K562 (cell line): ENCODE results near the gene SRMS. TPM values are rescaled to one million over a fixed set of nuclear protein-coding genes. Genes with fewer than 3 reads are reported as not detected.
A peak's percentile ranks its signal among the peaks of the same experiment; 100 is the strongest.

ENCODE experiments used
- ATAC-seq: fragments of 200-7000 bp; cut with Tn5 transposase; 3 replicates; pipeline ENCODE4 v1.9.1; 2020; ENCODE audit warnings: moderate library complexity
- BruUV-seq: library from RNA; stranded (reverse); fragments of 400-500 nt; replicated peaks from 2 replicates; lab custom pipeline; 2021; lab: Mats Ljungman, UMichigan
- CTCF ChIA-PET: fragments of 300-600 bp; formaldehyde crosslinking; extraction: SDS; loops from one replicate; lab custom pipeline; 2021; ENCODE audit warnings: low intra/inter-chr PET ratio; lab: Yijun Ruan, JAX
- POLR2A ChIA-PET: fragments of 300-600, 350-650 bp; sonication (Branson Sonifier 250); formaldehyde crosslinking; extraction: SDS; loops from one replicate; lab custom pipeline; 2021; ENCODE audit warnings: antibody characterized with exemption, inconsistent platforms; lab: Yijun Ruan, JAX
- DNase-seq, 4 experiments: peaks; one replicate each; pipeline versions ENCODE4 v3.0.0 to v3.0.0-alpha.2; 2011 to 2018; ENCODE audit warnings: low spot score in 3 of 4, mixed read lengths in 3 of 4; ENCODE audit errors: extremely low read depth in 1 of 4
- FAIRE-seq: peaks from 2 replicates; lab custom pipeline; 2011; peaks lifted over from hg19 to GRCh38; lab: Jason Lieb, UNC
- H2AFZ ChIP-seq: 2 replicates; pipeline ENCODE4 v1.6.0; 2011; ENCODE audit warnings: low read depth, low read length, control low read depth, inconsistent platforms
- H3K27ac ChIP-seq: fragments of 200-600 bp; 3 replicates; pipeline ENCODE4 v1.8.0; 2011; ENCODE audit warnings: low read depth, mild to moderate bottlenecking, control low read depth, inconsistent platforms, low read length, moderate library complexity, mixed read lengths; ENCODE audit errors: extremely low read depth
- H3K27me3 ChIP-seq, 2 experiments: fragments of 300-600 bp in 1 of 2; 2 replicates in 1 of 2; 3 replicates in 1 of 2; pipeline versions ENCODE4 v1.6.0 to v1.8.0; 2011; ENCODE audit warnings: inconsistent platforms in 2 of 2, low read length in 2 of 2, mild to moderate bottlenecking in 1 of 2, mixed read lengths in 1 of 2, moderate library complexity in 1 of 2; ENCODE audit not compliant: control insufficient read depth in 2 of 2, insufficient read depth in 2 of 2
- H3K36me3 ChIP-seq: fragments of 300-600 bp; 3 replicates; pipeline ENCODE4 v1.8.0; 2011; ENCODE audit warnings: mild to moderate bottlenecking, low read length, inconsistent platforms; ENCODE audit not compliant: control insufficient read depth, insufficient read depth
- H3K4me1 ChIP-seq, 2 experiments: fragments of 200-600 bp in 1 of 2; replicated peaks in 1 of 2; 2 replicates in 1 of 2; 3 replicates in 1 of 2; pipeline versions ENCODE4 v1.5.1 to v1.8.0; 2011; ENCODE audit warnings: inconsistent platforms in 2 of 2, low read length in 2 of 2, mild to moderate bottlenecking in 1 of 2, mixed read lengths in 1 of 2, moderate library complexity in 1 of 2; ENCODE audit not compliant: control insufficient read depth in 2 of 2, insufficient read depth in 2 of 2
- H3K4me2 ChIP-seq: 2 replicates; pipeline ENCODE4 v1.6.1; 2011; ENCODE audit warnings: low read length, control low read depth, inconsistent platforms, mixed read lengths; ENCODE audit not compliant: insufficient read depth
- H3K4me3 ChIP-seq: fragments of 200-600 bp; sonication (generic), shearing (Covaris generic); 2 replicates; pipeline ENCODE4 v1.5.1; 2016; ENCODE audit warnings: control low read depth, inconsistent platforms
- H3K79me2 ChIP-seq: fragments of 200-600 bp; 3 replicates; pipeline ENCODE4 v1.8.0; 2011; ENCODE audit warnings: low read length, inconsistent platforms; ENCODE audit not compliant: control insufficient read depth, insufficient read depth
- H3K9ac ChIP-seq, 2 experiments: 2 replicates each; pipeline versions ENCODE4 v1.6.0 to v1.6.1; 2011; ENCODE audit warnings: low read depth in 2 of 2, low read length in 2 of 2, control low read depth in 1 of 2, inconsistent platforms in 1 of 2, mild to moderate bottlenecking in 1 of 2, mixed read lengths in 1 of 2; ENCODE audit not compliant: insufficient read depth in 1 of 2
- H3K9me1 ChIP-seq: one replicate; pipeline ENCODE4 v1.6.0; 2011; ENCODE audit warnings: inconsistent platforms, mild to moderate bottlenecking, low read length, moderate library complexity; ENCODE audit not compliant: control insufficient read depth, insufficient read depth
- H3K9me3 ChIP-seq: replicated peaks from 2 replicates; pipeline ENCODE4 v1.5.1; 2011; ENCODE audit warnings: low read depth, low read length, inconsistent platforms; ENCODE audit not compliant: control insufficient read depth, insufficient read depth
- H4K20me1 ChIP-seq: replicated peaks from 2 replicates; pipeline ENCODE4 v1.6.1; 2011; ENCODE audit warnings: low read length, inconsistent platforms, mixed read lengths; ENCODE audit not compliant: control insufficient read depth, insufficient read depth
- CEBPB ChIP-seq: fragments of 450-650 bp; IDR thresholded peaks from 2 replicates; pipeline ENCODE4 v1.6.1; 2016; ENCODE audit warnings: missing genetic modification characterization, missing compliant biosample characterization
- FOXJ2 ChIP-seq: fragments of 200-800 bp; sonication (Bioruptor generic); IDR thresholded peaks from 2 replicates; pipeline ENCODE4 v1.6.1; 2016; ENCODE audit warnings: missing genetic modification characterization, missing compliant biosample characterization
- HIVEP1 ChIP-seq: fragments of 250-450 bp; sonication (Bioruptor Pico); IDR thresholded peaks from 2 replicates; pipeline ENCODE4 v1.4.0; 2020; ENCODE audit warnings: mild to moderate bottlenecking
- RBBP5 ChIP-seq: fragments of 200-600 bp; sonication (generic); IDR thresholded peaks from 2 replicates; pipeline ENCODE4 v1.6.1; 2012; ENCODE audit warnings: borderline replicate concordance, mild to moderate bottlenecking, low read length, control low read depth, inconsistent platforms; ENCODE audit not compliant: insufficient read depth, poor library complexity, severe bottlenecking
- THRAP3 ChIP-seq: fragments of 450-650 bp; IDR thresholded peaks from 2 replicates; pipeline ENCODE4 v1.6.1; 2016; ENCODE audit warnings: mild to moderate bottlenecking, inconsistent platforms, borderline replicate concordance
- ZFP1 ChIP-seq: fragments of 450-650 bp; formaldehyde crosslinking; IDR thresholded peaks from 2 replicates; pipeline ENCODE4 v1.4.0; 2020; ENCODE audit warnings: mild to moderate bottlenecking, mixed read lengths
- ZKSCAN1 ChIP-seq: fragments of 150-350 bp; IDR thresholded peaks from 2 replicates; pipeline ENCODE4 v1.6.1; 2016; ENCODE audit warnings: low read depth, low read length
- ZNF696 ChIP-seq: fragments of 250-450 bp; sonication (Bioruptor Pico); conservative IDR thresholded peaks from 2 replicates; pipeline ENCODE4 v1.4.0; 2020; ENCODE audit warnings: mild to moderate bottlenecking, moderate library complexity
- WGBS: fragments of 100-300 bp; shearing (Covaris generic); methylation state at CpG from one replicate; pipeline ENCODE4 v1.1.6; 2016; ENCODE audit warnings: low coverage, mixed read lengths; ENCODE audit not compliant: insufficient coverage; ENCODE audit errors: missing lambda C conversion rate; 5-methylcytosine and 5-hydroxymethylcytosine counted together
- in situ Hi-C: fragments of 300-500 bp; cut with MboI; formaldehyde crosslinking; loops from 4 replicates; pipeline ENCODE4 v1.15.0; 2018; ENCODE audit warnings: inconsistent platforms, mixed read lengths
- intact Hi-C: fragments of 100-400 bp; cut with micrococcal nuclease; formaldehyde crosslinking; loops from 2 replicates; pipeline ENCODE4 v1.14.2; 2022
- polyA plus RNA-seq, 8 experiments: library from polyadenylated mRNA; depleted of rRNA in 4 of 8; stranded (reverse) in 5 of 8; unstranded in 3 of 8; fragments of >200 nt; fragmentation: Nextera tagmentation in 2 of 8; fragmentation: Illumina TruSeq in 1 of 8; extraction: Ambion mirVana in 2 of 8; extraction: Trizol in 1 of 8; gene quantifications; 2 replicates each; pipeline versions ENCODE4 v1.2.1 to v1.2.3, GENCODE V29; 2011 to 2014; ENCODE audit warnings: inconsistent platforms in 1 of 8, missing spikeins in 1 of 8
- total RNA-seq, 7 experiments: library from RNA; depleted of rRNA in 6 of 7; stranded (reverse); fragments of >200 nt in 6 of 7; fragmentation: Illumina TruSeq in 2 of 7; extraction: Trizol in 2 of 7; gene quantifications; 2 replicates each; pipeline versions ENCODE4 v1.2.1 to v1.2.3, GENCODE V29; 2011 to 2021; ENCODE audit warnings: low replicate concordance in 1 of 7
- TF ChIP-seq, protein P1 (sequence below): IDR thresholded peaks from 2 replicates; pipeline ENCODE4 v1.6.1; 2016; ENCODE audit warnings: missing genetic modification characterization, missing compliant biosample characterization
- TF ChIP-seq, protein P2 (sequence below): fragments of 200-800 bp; sonication (Bioruptor generic); IDR thresholded peaks from 2 replicates; pipeline ENCODE4 v1.6.1; 2017; ENCODE audit warnings: missing genetic modification characterization, missing compliant biosample characterization
- TF ChIP-seq, protein P3 (sequence below): fragments of 450-650 bp; formaldehyde crosslinking; IDR thresholded peaks from 2 replicates; pipeline ENCODE4 v1.4.0; 2020; ENCODE audit warnings: mild to moderate bottlenecking
- TF ChIP-seq, protein P4 (sequence below): fragments of 250-450 bp; sonication (Bioruptor Pico); IDR thresholded peaks from 2 replicates; pipeline ENCODE4 v1.5.0; 2020; ENCODE audit warnings: mild to moderate bottlenecking

The SRMS gene
- total and polyA plus RNA-seq, 9 of the 15 experiments (the other 6 are each of a cell fraction or from before 2014, with no cell fraction given), result 0.07 TPM; not detected in 8

DNA sequence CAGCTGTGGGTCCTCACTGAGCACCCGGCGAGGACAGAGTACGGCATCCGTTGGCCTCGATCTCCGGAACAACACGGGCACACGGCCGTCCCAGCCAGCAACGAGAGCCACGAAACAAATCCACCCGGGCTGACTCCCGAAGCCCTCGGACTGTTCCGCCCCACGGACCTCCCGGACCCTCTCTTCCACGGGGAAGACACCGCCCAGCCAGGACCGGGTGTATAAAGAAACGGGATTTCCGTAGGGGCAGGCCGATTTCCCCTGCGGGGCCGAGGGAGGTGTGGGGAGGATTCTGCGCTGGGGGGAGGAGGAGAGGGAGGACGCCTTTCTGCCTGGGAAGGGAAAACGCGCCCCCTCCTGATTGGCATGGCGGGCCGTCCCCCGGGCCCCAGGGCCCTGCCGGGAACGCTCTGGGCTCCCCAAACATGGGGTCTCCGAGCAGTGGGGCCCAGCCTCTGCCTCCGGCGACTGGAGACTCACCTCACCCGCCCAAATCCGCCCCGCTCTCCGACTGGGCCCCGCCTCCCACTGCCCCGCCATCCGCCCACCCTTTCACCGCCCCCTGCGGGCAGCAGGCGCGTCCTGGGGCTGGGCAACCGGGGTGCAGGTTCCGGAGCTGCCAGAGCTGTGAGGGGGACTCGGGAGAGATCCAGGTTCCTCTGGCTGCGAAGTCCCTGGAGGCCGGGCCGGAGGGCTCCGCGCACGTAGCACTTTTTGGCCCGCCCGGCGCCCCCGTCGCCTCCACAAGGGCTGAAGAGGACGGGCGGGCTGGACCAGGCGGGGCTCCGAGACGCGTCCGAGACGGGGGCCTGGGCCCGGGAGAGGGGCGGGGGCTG, 27.7 kb downstream of the SRMS start (continued):
- TF ChIP-seq, protein P1, sequence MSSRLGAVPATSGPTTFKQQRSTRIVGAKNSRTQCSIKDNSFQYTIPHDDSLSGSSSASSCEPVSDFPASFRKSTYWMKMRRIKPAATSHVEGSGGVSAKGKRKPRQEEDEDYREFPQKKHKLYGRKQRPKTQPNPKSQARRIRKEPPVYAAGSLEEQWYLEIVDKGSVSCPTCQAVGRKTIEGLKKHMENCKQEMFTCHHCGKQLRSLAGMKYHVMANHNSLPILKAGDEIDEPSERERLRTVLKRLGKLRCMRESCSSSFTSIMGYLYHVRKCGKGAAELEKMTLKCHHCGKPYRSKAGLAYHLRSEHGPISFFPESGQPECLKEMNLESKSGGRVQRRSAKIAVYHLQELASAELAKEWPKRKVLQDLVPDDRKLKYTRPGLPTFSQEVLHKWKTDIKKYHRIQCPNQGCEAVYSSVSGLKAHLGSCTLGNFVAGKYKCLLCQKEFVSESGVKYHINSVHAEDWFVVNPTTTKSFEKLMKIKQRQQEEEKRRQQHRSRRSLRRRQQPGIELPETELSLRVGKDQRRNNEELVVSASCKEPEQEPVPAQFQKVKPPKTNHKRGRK, result no peak

DNA sequence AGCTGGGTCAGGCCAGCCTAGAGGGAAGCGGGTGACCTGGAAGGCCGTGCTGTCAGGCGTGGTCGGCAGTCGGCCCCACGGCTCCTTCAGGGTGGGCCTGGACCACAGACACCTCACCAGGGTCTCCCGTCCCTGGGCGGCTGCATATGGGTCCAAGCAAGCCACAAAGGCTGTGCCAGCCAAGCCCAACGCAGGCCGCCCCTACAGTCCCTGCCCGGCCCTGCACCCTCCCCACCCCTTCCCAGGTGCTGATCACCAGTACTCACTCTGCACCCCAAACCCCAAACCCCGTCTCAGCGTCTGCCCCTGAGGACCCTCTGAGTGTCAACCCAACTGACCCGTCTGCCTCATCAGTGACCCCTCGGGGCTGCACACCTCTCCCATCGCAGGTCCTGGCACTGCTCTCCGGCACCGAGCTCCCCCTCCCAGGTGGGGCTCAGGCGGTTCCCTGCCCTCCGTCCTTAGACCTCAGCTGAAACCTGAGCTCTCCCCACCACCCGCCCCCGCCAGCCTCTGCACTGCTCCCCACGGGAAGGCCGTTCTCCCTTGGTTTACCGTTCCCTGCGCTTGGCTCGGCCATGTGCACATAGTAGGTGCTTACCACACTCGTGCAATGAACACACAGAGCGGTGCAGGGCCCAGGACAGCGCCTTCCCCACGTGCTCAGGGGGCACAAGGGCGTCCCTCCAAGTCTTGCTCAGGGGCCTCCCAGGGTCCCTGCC, 28.4 kb downstream of the SRMS start:
- no peak overlapping the region for H3K27ac ChIP-seq
- ATAC-seq, result no peak
- TF ChIP-seq, protein P2, sequence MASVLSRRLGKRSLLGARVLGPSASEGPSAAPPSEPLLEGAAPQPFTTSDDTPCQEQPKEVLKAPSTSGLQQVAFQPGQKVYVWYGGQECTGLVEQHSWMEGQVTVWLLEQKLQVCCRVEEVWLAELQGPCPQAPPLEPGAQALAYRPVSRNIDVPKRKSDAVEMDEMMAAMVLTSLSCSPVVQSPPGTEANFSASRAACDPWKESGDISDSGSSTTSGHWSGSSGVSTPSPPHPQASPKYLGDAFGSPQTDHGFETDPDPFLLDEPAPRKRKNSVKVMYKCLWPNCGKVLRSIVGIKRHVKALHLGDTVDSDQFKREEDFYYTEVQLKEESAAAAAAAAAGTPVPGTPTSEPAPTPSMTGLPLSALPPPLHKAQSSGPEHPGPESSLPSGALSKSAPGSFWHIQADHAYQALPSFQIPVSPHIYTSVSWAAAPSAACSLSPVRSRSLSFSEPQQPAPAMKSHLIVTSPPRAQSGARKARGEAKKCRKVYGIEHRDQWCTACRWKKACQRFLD, result 0 out of 2 replicates have a peak, but pooled peaks have one; percentile 19
- TF ChIP-seq CEBPB (no peak), THRAP3 (no peak), FOXJ2 (tag) (no peak), ZKSCAN1 (peak; percentile 98), ZFP1 (CRISPR knock-in tag) (no peak), HIVEP1 (no peak), ZNF696 (CRISPR knock-in tag) (no peak), RBBP5 (peak; percentile 14)
- TF ChIP-seq, protein P3, sequence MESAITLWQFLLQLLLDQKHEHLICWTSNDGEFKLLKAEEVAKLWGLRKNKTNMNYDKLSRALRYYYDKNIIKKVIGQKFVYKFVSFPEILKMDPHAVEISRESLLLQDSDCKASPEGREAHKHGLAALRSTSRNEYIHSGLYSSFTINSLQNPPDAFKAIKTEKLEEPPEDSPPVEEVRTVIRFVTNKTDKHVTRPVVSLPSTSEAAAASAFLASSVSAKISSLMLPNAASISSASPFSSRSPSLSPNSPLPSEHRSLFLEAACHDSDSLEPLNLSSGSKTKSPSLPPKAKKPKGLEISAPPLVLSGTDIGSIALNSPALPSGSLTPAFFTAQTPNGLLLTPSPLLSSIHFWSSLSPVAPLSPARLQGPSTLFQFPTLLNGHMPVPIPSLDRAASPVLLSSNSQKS (CRISPR knock-in tag), result no peak
- TF ChIP-seq, protein P4, sequence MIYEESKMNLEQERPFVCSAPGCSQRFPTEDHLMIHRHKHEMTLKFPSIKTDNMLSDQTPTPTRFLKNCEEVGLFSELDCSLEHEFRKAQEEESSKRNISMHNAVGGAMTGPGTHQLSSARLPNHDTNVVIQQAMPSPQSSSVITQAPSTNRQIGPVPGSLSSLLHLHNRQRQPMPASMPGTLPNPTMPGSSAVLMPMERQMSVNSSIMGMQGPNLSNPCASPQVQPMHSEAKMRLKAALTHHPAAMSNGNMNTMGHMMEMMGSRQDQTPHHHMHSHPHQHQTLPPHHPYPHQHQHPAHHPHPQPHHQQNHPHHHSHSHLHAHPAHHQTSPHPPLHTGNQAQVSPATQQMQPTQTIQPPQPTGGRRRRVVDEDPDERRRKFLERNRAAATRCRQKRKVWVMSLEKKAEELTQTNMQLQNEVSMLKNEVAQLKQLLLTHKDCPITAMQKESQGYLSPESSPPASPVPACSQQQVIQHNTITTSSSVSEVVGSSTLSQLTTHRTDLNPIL (CRISPR knock-in tag), result no peak

More for the DNA sequence above, 28.4 kb downstream of the SRMS start:
- Histone ChIP-seq H3K9me3 (peaks cover 9% of the 10 kb centered on the region), H3K9ac (peak overlapping the region; percentile 53 to 98; a peak in 3 of 4 replicates), H2AFZ (peak overlapping the region; percentile 74), H3K36me3 (peaks cover 23% of the 10 kb centered on the region; the same call in 2 of the 3 replicates), H3K27me3 (peaks cover 32 to 39% of the 10 kb centered on the region in 2 experiments), H3K4me3 (peak overlapping the region; percentile 85), H3K4me1 (peaks cover 10 to 57% of the 10 kb centered on the region in 2 experiments; a peak in 4 of 5 replicates), H4K20me1 (no peaks in the 10 kb centered on the region), H3K79me2 (peaks cover 14% of the 10 kb centered on the region), H3K9me1 (no peaks in the 10 kb centered on the region), H3K4me2 (peak overlapping the region; percentile 66)
- intact Hi-C loops (no loop called here), in situ Hi-C loops (no loop called here)
- ChIA-PET POLR2A (interaction anchor here (0.5 to 1.9 kb wide), 6 partner anchors 10 to 60 kb away, joined by 3 to 9 read pairs (median 3); no protein-coding TSS in a partner anchor), CTCF (interaction anchor here (1.0 kb wide), 1 partner anchor 24 kb away, joined by 5 read pairs; no protein-coding TSS in a partner anchor)
- BruUV-seq, result no TSS peak
- FAIRE-seq, result no peak
- 35% methylated on average over 31 of the region's 32 CpGs for WGBS
- no peak for DNase-seq
